LNCAP (cell line): Measurements from ENCODE around the gene MYRF.

Experiments used
- CTCF ChIP-seq: fragments of 450-650 bp; IDR thresholded peaks from 2 replicates; pipeline ENCODE4 v1.5.1; 2017; ENCODE audit warnings: mild to moderate bottlenecking

MYRF gene

GRCh38 chr11:61720597-61720996 lies 31.8 kb upstream of the MYRF start:
- TF ChIP-seq CTCF: no peak

- TF ChIP-seq CTCF: no peak
Measured at GRCh38 chr11:61724437-61724836, 28.0 kb upstream of the MYRF start.

GRCh38 chr11:61725781-61726231 lies 26.6 kb upstream of the MYRF start:
- TF ChIP-seq CTCF: no peak

GRCh38 chr11:61726775-61727174 lies 25.7 kb upstream of the MYRF start:
- no peak for TF ChIP-seq CTCF

GRCh38 chr11:61727401-61727811 lies 25.0 kb upstream of the MYRF start:
- TF ChIP-seq CTCF: no peak

- TF ChIP-seq CTCF: no peak
Measured at GRCh38 chr11:61728066-61728939, 24.1 kb upstream of the MYRF start.

- no peak for TF ChIP-seq CTCF
Measured at GRCh38 chr11:61728940-61729219, 23.6 kb upstream of the MYRF start.
